BLaER1 (cell line): Measurements from ENCODE around the gene CDH22.

Experiments used
- H3K27ac ChIP-seq: shearing (Covaris generic); formaldehyde crosslinking; 2 replicates; pipeline ENCODE4 v1.8.1; 2022
- H3K27me3 ChIP-seq: shearing (Covaris generic); formaldehyde crosslinking; 2 replicates; pipeline ENCODE4 v1.8.1; 2022
- H3K36me3 ChIP-seq: shearing (Covaris generic); formaldehyde crosslinking; 2 replicates; pipeline ENCODE4 v1.8.1; 2022
- H3K4me1 ChIP-seq: shearing (Covaris generic); formaldehyde crosslinking; 2 replicates; pipeline ENCODE4 v1.8.1; 2022
- H3K4me2 ChIP-seq: shearing (Covaris generic); formaldehyde crosslinking; 2 replicates; pipeline ENCODE4 v1.8.1; 2022
- H3K4me3 ChIP-seq: shearing (Covaris generic); formaldehyde crosslinking; 2 replicates; pipeline ENCODE4 v1.8.1; 2022
- H3K9ac ChIP-seq: shearing (Covaris generic); formaldehyde crosslinking; 2 replicates; pipeline ENCODE4 v1.8.1; 2022
- H3K9me3 ChIP-seq: shearing (Covaris generic); formaldehyde crosslinking; 2 replicates; pipeline ENCODE4 v1.8.1; 2022
- H4K20me1 ChIP-seq: shearing (Covaris generic); formaldehyde crosslinking; 2 replicates; pipeline ENCODE4 v1.8.1; 2022
- Cebpa-rat ChIP-seq: shearing (Covaris generic); IDR thresholded peaks from 2 replicates; pipeline ENCODE4 v1.8.1; 2022

CDH22 gene

GRCh38 chr20:46206992-46207549 lies 101.2 kb downstream of the CDH22 start:
- H3K9ac ChIP-seq, result no peak overlapping the region
- no peaks in the 10 kb centered on the region for H3K27me3 ChIP-seq
- no peaks in the 10 kb centered on the region for H4K20me1 ChIP-seq
- no peaks in the 10 kb centered on the region for H3K36me3 ChIP-seq
- H3K4me1 ChIP-seq, result peaks cover 21% of the 10 kb centered on the region
- H3K4me2 ChIP-seq, result no peak overlapping the region
- H3K27ac ChIP-seq, result no peak overlapping the region
- H3K4me3 ChIP-seq, result no peak overlapping the region
- TF ChIP-seq Cebpa-rat, result no peak
- H3K9me3 ChIP-seq, result no peaks in the 10 kb centered on the region

GRCh38 chr20:46206025-46206424 lies 102.3 kb downstream of the CDH22 start:
- H3K9me3 ChIP-seq, result no peaks in the 10 kb centered on the region
- H3K4me3 ChIP-seq, result no peak overlapping the region
- H3K9ac ChIP-seq, result no peak overlapping the region
- H3K27ac ChIP-seq, result no peak overlapping the region
- peaks cover 21% of the 10 kb centered on the region for H3K4me1 ChIP-seq
- no peaks in the 10 kb centered on the region for H3K27me3 ChIP-seq
- no peak for TF ChIP-seq Cebpa-rat
- no peaks in the 10 kb centered on the region for H4K20me1 ChIP-seq
- no peaks in the 10 kb centered on the region for H3K36me3 ChIP-seq
- H3K4me2 ChIP-seq, result peak overlapping the region; percentile 16

GRCh38 chr20:46205349-46205748 lies 102.9 kb downstream of the CDH22 start:
- TF ChIP-seq Cebpa-rat, result no peak
- Histone ChIP-seq H3K4me1 (peaks cover 21% of the 10 kb centered on the region), H3K27me3 (no peaks in the 10 kb centered on the region)

GRCh38 chr20:46204594-46205186 lies 103.6 kb downstream of the CDH22 start:
- Histone ChIP-seq H3K27ac (no peak overlapping the region), H3K9ac (no peak overlapping the region), H3K4me3 (no peak overlapping the region), H4K20me1 (no peaks in the 10 kb centered on the region), H3K4me2 (peak overlapping the region; percentile 16; the same call in 1 of the 2 replicates), H3K27me3 (no peaks in the 10 kb centered on the region), H3K4me1 (peaks cover 21% of the 10 kb centered on the region), H3K36me3 (no peaks in the 10 kb centered on the region), H3K9me3 (no peaks in the 10 kb centered on the region)
- TF ChIP-seq Cebpa-rat, result no peak

More at GRCh38 chr20:46205349-46205748, 102.9 kb downstream of the CDH22 start:
- no peaks in the 10 kb centered on the region for H3K36me3 ChIP-seq
- peak overlapping the region; percentile 16 for H3K4me2 ChIP-seq
- no peak overlapping the region for H3K4me3 ChIP-seq
- H3K27ac ChIP-seq, result no peak overlapping the region
- H3K9ac ChIP-seq, result no peak overlapping the region
- H3K9me3 ChIP-seq, result no peaks in the 10 kb centered on the region
- no peaks in the 10 kb centered on the region for H4K20me1 ChIP-seq

GRCh38 chr20:46203510-46203837 lies 104.8 kb downstream of the CDH22 start:
- no peak overlapping the region for H3K4me2 ChIP-seq

GRCh38 chr20:46202766-46203509 lies 105.4 kb downstream of the CDH22 start:
- no peak overlapping the region for H3K27ac ChIP-seq
- no peaks in the 10 kb centered on the region for H3K36me3 ChIP-seq
- peaks cover 22% of the 10 kb centered on the region for H3K4me1 ChIP-seq
- no peak overlapping the region for H3K4me3 ChIP-seq
- no peak for TF ChIP-seq Cebpa-rat
- no peak overlapping the region for H3K9ac ChIP-seq
- H3K4me2 ChIP-seq, result no peak overlapping the region
- no peaks in the 10 kb centered on the region for H4K20me1 ChIP-seq
- H3K9me3 ChIP-seq, result no peaks in the 10 kb centered on the region
- no peaks in the 10 kb centered on the region for H3K27me3 ChIP-seq

More at GRCh38 chr20:46203510-46203837, 104.8 kb downstream of the CDH22 start:
- Histone ChIP-seq H3K36me3 (no peaks in the 10 kb centered on the region), H3K9ac (no peak overlapping the region), H3K9me3 (no peaks in the 10 kb centered on the region), H3K27me3 (no peaks in the 10 kb centered on the region), H4K20me1 (no peaks in the 10 kb centered on the region), H3K4me1 (peaks cover 21% of the 10 kb centered on the region), H3K4me3 (no peak overlapping the region), H3K27ac (no peak overlapping the region)
- TF ChIP-seq Cebpa-rat, result no peak

GRCh38 chr20:46200582-46201570 lies 107.4 kb downstream of the CDH22 start:
- H4K20me1 ChIP-seq, result no peaks in the 10 kb centered on the region
- no peaks in the 10 kb centered on the region for H3K27me3 ChIP-seq
- H3K27ac ChIP-seq, result no peak overlapping the region
- H3K9ac ChIP-seq, result no peak overlapping the region
- H3K4me2 ChIP-seq, result no peak overlapping the region
- no peaks in the 10 kb centered on the region for H3K36me3 ChIP-seq
- no peaks in the 10 kb centered on the region for H3K9me3 ChIP-seq
- peaks cover 21% of the 10 kb centered on the region for H3K4me1 ChIP-seq
- no peak overlapping the region for H3K4me3 ChIP-seq
- TF ChIP-seq Cebpa-rat, result no peak

GRCh38 chr20:46199198-46199597 lies 109.1 kb downstream of the CDH22 start:
- H3K4me2 ChIP-seq, result no peak overlapping the region
- no peak for TF ChIP-seq Cebpa-rat
- no peak overlapping the region for H3K9ac ChIP-seq
- H3K36me3 ChIP-seq, result no peaks in the 10 kb centered on the region
- no peak overlapping the region for H3K27ac ChIP-seq
- no peaks in the 10 kb centered on the region for H3K9me3 ChIP-seq
- H3K4me3 ChIP-seq, result no peak overlapping the region
- no peaks in the 10 kb centered on the region for H4K20me1 ChIP-seq
- no peaks in the 10 kb centered on the region for H3K27me3 ChIP-seq
- H3K4me1 ChIP-seq, result peaks cover 12% of the 10 kb centered on the region; the same call in 1 of the 2 replicates

- Histone ChIP-seq H4K20me1 (no peaks in the 10 kb centered on the region), H3K4me3 (no peak overlapping the region), H3K4me2 (no peak overlapping the region), H3K27ac (no peak overlapping the region), H3K4me1 (peaks cover 12% of the 10 kb centered on the region; the same call in 1 of the 2 replicates), H3K9ac (no peak overlapping the region), H3K9me3 (no peaks in the 10 kb centered on the region), H3K36me3 (no peaks in the 10 kb centered on the region), H3K27me3 (no peaks in the 10 kb centered on the region)
- TF ChIP-seq Cebpa-rat, result no peak
Measured at GRCh38 chr20:46196990-46197389, 111.3 kb downstream of the CDH22 start.
